Stimulated activated effector memory CD8-positive, alpha-beta T cell treated with anti-CD3 and anti-CD28 coated beads, Interleukin-12 subunit alpha, Interleukin-12 subunit beta, amount 100 ng/mL, for 72 hours (primary cell): ENCODE results near the gene RNF220.
"Not testable (repeated sequence)": the region's sequence is repeated elsewhere in the genome, so short reads cannot be mapped to it uniquely, and the experiment has no call there.

Experiments used
- ATAC-seq: fragments of 150-1000 bp; cut with Tn5 transposase; 2 replicates; pipeline ENCODE4 v1.10.0; 2021
- DNase-seq, 2 donors: peaks; one replicate each; pipeline ENCODE4 v3.0.0; 2021 to 2022; ENCODE audit warnings: low spot score in 2 of 2
- H3K27ac Mint-ChIP-seq: one replicate; pipeline ENCODE4 v1.8.0; 2022; ENCODE audit warnings: mild to moderate bottlenecking, mixed read lengths
- H3K36me3 Mint-ChIP-seq: one replicate; pipeline ENCODE4 v1.8.0; 2022; ENCODE audit warnings: mild to moderate bottlenecking, mixed read lengths
- H3K4me1 Mint-ChIP-seq: one replicate; pipeline ENCODE4 v1.8.0; 2022; ENCODE audit warnings: mixed read lengths
- H3K4me3 Mint-ChIP-seq: one replicate; pipeline ENCODE4 v1.8.0; 2022; ENCODE audit warnings: mild to moderate bottlenecking, mixed read lengths
- H3K9me3 Mint-ChIP-seq: one replicate; pipeline ENCODE4 v1.8.0; 2022; ENCODE audit warnings: mixed read lengths

The RNF220 gene

DNA sequence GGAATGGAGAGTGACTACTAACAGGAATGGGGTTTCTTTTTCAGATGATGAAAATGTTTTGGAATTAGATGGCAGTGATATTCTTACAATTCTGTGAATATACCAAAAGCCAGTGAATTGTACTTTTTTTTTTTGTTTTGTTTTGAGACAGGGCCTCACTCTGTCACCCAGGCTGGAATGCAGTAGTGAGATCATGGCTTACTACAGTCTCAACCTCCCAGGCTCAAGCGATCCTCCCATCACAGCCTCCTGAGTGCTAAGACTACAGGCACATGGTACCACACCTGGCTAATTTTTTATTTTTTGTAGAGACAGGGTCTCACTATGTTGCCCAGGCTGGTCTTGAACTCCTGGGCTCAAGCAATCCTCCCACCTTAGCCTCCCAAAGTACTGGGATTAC, 261.7 kb downstream of the RNF220 start:
- H3K27ac Mint-ChIP-seq, H3K36me3 Mint-ChIP-seq, H3K4me3 Mint-ChIP-seq, H3K9me3 Mint-ChIP-seq, DNase-seq, ATAC-seq: not testable (repeated sequence)
- peaks cover 16% of the 10 kb centered on the region for H3K4me1 Mint-ChIP-seq

DNA sequence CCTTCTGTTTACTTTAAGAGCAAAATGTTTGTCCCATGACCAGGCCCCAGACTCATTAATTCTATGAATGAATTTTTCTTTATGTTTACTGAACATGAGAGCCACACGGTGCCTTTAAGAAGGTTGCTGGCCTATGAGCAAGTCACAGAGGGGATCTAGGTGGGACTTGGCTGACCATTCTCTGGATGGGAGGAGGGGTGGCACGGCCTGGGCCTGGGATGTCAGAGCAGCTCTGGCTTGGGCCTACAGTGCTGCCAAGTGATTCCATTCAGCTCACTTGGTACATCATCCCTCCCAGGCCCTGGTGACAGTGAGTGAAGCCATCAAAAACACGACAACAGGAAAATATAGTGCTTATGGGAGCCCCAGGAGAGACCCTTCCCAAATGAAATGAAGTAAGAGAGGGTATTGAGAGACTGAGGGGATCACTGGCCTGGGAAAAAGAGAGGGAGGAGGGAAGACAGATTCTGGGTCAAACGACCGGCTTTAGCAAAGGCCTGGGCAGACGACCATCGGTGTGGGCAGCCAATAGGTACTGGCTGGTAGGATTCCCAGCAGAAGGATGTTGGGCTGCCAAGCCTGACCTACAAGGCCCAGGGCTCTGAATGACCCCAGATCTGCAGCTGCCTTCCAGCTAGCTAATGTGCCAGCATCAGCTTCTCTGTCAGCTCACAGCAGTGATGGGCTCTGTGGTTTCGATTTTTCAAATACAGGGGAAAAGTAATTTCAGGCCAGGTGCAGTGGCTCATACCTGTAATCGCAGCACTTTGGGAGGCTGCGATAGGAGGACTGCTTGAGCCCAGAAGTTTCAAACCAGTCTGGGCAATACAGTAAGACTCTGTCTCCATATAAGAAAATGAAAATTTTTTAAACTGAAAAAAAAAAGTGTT, 265.9 kb downstream of the RNF220 start:
- H3K36me3 Mint-ChIP-seq, result no peaks in the 10 kb centered on the region
- H3K9me3 Mint-ChIP-seq, result no peaks in the 10 kb centered on the region
- DNase-seq (no peak), ATAC-seq (no peak)
- H3K27ac Mint-ChIP-seq, result peak overlapping the region; percentile 44
- peaks cover 14% of the 10 kb centered on the region for H3K4me1 Mint-ChIP-seq
- no peak overlapping the region for H3K4me3 Mint-ChIP-seq

DNA sequence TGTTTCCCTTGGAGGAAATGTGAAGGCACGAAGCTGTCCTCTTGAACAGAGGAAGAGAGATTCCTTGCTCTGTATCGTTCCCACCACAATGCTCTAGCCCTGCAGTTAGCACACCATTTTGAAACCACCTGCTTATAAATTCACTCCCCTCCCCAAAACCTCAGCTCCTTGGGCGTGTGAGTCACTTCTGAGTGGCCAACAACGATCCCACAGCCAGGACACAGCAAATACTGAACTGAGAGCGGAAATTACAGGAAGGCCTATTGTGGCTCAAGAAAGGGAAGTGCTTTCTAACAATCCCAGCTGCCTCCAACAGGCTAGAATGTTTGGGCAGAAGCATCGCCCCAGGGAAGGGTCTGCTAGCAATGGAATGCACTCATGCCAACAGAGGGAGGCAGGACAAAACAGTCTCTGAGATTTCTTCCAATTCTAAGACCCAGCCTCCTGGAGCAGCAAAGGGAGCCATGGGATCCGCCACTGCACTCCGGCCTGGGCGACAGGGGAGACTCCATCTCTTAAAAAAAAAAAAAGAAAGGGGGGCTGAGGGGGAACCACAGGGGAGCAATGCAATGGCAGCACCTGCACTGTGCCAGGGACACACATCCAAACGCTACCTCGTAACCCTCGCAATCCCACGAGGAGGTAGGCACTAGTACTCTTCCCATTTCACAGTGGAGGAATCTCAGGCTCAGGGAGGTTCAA, 267.4 kb downstream of the RNF220 start:
- Mint-ChIP-seq H3K36me3 (no peaks in the 10 kb centered on the region), H3K27ac (no peak overlapping the region), H3K4me1 (peaks cover 14% of the 10 kb centered on the region), H3K4me3 (peak overlapping the region; percentile 83), H3K9me3 (no peaks in the 10 kb centered on the region)
- DNase-seq (no peak), ATAC-seq (no peak)

DNA sequence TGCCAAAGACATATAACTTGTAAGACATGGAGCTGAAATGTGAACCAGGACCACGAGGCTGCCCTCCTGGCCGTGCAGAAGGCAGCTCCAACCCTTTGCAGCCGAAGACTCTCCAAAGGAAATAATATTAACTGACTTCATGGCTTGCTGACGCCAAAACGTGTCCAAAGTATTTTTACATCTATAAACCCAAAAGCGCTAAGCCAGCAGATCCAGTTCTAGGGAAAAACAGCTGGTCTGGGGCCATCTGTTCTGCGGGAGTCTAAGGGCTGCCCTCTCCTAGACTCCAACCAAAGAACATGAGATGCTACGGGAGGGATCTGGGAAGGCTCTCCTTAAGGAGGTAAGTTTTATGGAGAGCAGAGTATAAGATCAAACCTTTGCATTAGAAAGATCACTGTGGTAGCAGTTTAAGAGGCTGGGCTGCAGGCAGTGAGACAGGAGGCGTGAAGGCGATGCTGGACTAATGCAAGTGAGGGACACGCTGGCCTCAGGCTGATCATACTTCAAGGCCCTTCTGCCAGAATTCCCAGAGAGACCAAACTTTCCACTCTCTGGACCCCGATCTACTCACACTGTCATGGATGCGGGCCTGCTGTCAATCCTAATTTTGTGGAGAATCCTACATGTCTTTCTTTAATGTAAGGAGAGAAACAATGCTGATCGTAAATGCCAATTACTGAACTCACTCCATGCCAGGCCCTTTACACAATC, 268.1 kb downstream of the RNF220 start:
- Mint-ChIP-seq H3K27ac (peak overlapping the region; percentile 87), H3K4me1 (peaks cover 14% of the 10 kb centered on the region), H3K9me3 (no peaks in the 10 kb centered on the region), H3K36me3 (no peaks in the 10 kb centered on the region), H3K4me3 (peak overlapping the region; percentile 83)
- DNase-seq (no peak), ATAC-seq (no peak)

DNA sequence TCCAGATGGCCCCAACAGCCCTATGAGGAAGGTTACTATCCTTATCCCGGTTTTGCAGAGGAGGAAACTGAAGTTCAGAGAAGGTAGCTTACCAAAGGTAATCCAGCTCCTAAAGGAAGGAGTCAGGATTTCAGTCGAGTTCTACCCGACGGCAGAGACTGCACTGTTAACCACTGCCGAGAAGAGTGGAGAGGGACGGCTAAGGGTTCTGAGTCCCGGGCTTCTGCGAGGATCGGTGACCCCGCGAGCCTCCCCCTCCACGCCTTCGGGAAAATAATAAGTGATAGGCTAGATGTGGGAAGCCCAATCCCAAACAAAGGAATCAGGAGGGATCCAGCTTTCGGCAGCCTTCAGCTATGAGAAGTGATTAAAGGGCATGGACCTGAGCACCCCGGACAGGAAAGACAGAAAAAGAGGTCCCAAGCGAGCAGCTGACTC, 268.6 kb downstream of the RNF220 start:
- peak overlapping the region; percentile 83 for H3K4me3 Mint-ChIP-seq
- H3K4me1 Mint-ChIP-seq, result peaks cover 14% of the 10 kb centered on the region
- H3K36me3 Mint-ChIP-seq, result no peaks in the 10 kb centered on the region
- H3K27ac Mint-ChIP-seq, result peak overlapping the region; percentile 87
- ATAC-seq (no peak), DNase-seq (no peak)
- no peaks in the 10 kb centered on the region for H3K9me3 Mint-ChIP-seq

DNA sequence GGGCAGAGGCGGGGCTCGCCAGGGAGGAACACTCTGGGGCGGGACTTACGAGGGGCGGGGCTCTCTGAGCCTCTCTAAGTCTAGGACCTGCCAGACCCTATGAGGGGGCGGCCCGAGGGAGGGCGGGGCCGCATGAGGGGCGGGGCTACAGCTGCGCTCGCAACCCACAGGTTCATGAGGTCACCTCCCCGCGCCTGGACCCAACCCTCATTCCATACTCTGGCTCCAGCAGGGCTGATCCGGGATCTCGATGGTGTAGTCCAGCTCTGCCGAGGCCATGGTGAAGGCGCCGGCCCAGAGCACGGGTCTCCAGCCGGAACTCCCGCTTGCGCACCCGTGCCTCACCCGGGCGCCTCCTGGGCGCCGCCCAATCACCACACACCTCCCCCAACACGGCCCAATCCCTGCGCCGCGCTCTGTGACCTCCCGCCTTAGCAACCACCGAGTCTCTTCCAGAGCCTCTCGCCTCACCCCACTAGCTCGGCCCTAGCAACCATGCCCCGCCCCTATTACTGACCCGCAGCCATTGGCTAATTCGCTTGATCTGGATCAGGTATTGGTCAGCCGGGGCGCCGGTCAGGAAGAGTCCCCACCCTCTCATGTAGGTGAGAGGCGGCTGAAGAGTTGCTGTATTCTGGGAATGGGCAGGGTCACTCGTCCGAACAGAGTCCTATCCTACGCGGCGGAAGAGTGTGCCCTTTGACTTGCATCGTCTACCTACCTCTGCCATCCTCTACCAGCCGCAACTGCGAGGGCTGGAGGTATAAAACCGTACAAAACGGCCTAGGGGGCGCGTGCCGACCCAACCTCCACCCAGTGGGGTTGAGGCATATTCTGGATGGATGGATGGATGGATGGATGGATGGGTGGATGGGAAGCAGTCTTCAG, 269.3 kb downstream of the RNF220 start, which contains the start of the genes ARMH1 and TMEM53:
Gene ARMH1, plus strand, starts transcription at position 602 of the 888 bp plus-strand sequence. CDS start 14,984 bp downstream, outside the sequence.
Gene TMEM53, minus strand, starts transcription at position 369 of the 888 bp plus-strand sequence. Its CDS starts 90 bp downstream, at position 279.
- DNase-seq (peak; percentile 96 to 99), ATAC-seq (peak; percentile 97)
- Mint-ChIP-seq H3K4me1 (peaks cover 14% of the 10 kb centered on the region), H3K36me3 (no peaks in the 10 kb centered on the region), H3K9me3 (no peaks in the 10 kb centered on the region), H3K27ac (peak within 1 kb of the TSS; percentile 87), H3K4me3 (peak within 1 kb of the TSS; percentile 83)

DNA sequence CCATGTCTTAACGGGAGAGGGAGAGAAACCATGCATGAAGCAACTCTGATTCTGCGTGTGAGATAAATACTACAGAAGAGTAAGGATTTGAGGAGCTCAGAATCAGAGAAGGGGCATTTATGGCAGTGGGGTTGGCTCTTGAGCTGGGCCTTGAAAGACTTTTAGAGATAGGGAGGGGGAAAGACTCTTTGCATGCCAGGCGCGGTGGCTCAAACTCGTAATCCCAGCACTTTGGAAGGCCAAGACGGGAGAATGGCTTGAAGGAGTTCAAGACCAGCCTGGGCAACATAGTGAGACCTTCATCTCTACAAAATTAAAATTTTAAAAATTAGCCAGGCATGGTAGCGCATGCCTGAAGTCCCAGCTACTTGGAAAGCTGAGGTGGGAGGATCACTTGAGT, 270.1 kb downstream of the RNF220 start:
- no peaks in the 10 kb centered on the region for H3K9me3 Mint-ChIP-seq
- H3K4me1 Mint-ChIP-seq, result peaks cover 14% of the 10 kb centered on the region
- no peaks in the 10 kb centered on the region for H3K36me3 Mint-ChIP-seq
- no peak overlapping the region for H3K27ac Mint-ChIP-seq
- ATAC-seq (no peak), DNase-seq (no peak)
- peak overlapping the region; percentile 83 for H3K4me3 Mint-ChIP-seq

DNA sequence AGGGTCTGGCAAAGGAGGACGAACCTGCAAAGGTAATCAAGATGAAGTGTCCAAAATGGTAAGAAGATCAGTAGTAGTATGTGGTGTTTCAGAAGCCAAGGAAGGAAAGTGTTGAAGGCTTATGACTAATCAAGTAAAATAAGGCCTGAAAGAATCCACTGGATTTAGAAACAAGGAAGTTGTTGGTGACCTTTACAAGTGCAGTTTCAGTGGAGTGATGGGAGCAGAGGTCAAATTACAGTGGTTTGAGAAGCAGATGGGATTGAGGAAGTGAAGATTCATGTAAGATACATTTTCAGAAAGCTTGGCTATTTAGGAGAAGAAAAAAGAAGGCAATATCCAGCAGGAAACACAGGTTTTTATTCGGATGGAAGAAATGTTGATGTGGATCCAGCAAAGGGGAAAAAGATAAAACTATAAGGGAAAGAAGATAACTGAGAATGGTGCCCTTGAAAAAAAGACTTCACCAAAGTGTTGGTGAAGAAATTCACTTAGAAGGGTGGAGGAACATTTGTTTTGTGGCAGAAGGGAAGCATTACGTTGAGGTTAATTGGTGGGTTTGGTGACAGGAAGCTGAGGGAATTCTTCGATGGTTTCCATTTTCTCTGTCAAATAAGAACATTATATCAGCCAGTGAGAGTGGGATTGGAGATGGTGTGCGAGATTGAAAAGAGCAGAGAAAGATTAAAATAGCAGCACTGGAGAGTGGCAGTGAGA, 271.6 kb downstream of the RNF220 start:
- H3K27ac Mint-ChIP-seq, result no peak overlapping the region
- peaks cover 14% of the 10 kb centered on the region for H3K4me1 Mint-ChIP-seq
- H3K4me3 Mint-ChIP-seq, result no peak overlapping the region
- no peak for DNase-seq
- ATAC-seq, result no peak
- no peaks in the 10 kb centered on the region for H3K36me3 Mint-ChIP-seq
- H3K9me3 Mint-ChIP-seq, result no peaks in the 10 kb centered on the region

DNA sequence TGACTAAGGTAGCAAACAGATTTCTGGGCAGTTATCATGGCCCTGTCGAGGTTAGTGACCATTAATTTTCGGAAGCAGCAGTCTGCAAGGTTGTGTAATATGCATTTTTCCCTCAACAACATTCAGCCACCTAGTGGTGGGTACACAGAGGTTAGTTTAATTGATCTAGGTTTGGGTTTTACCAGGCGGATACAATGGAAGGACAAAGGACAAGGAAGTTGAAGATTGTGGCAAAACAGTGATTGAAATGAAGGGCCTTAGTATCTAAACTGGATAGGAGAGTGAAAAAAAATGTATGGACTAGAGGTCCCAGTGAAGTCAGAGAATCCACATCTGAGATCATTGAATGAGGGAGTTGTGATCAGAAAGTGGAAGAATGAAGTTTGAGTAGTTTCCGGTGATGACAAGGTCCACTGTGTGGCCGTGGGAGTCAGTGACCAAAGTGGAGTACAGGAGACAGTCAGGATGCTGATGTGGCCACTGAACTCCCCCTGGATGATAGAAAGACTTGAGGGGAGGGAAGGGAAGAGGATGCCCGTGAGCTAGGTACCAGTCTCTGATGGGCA, 272.2 kb downstream of the RNF220 start:
- Mint-ChIP-seq H3K4me1 (peaks cover 7% of the 10 kb centered on the region), H3K36me3 (no peaks in the 10 kb centered on the region), H3K27ac (no peak overlapping the region), H3K9me3 (no peaks in the 10 kb centered on the region), H3K4me3 (no peak overlapping the region)
- no peak for ATAC-seq
- no peak for DNase-seq

DNA sequence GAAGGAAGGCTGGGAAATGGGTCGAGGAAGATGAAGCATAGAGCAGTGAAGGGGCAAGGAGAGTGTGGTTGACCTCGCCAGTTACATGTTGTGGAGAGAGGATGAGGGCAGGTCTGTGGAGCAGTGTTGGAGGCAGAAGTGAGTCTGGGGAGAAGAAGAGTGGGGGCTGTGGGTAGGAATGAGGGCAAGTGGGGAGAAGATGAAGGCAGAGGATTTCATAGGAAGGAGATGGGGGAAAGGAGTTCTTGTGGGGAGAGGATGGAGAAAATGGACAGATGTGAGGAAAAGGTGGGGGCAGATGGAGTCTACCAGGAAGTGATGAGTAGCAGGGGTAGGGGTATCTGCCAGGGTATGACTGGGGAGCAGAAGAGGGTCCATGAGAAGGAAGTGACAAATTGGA, 273.1 kb downstream of the RNF220 start:
- no peak for DNase-seq
- no peak for ATAC-seq
- no peaks in the 10 kb centered on the region for H3K9me3 Mint-ChIP-seq
- H3K36me3 Mint-ChIP-seq, result no peaks in the 10 kb centered on the region
- peaks cover 7% of the 10 kb centered on the region for H3K4me1 Mint-ChIP-seq
- no peak overlapping the region for H3K27ac Mint-ChIP-seq
- H3K4me3 Mint-ChIP-seq, result no peak overlapping the region

DNA sequence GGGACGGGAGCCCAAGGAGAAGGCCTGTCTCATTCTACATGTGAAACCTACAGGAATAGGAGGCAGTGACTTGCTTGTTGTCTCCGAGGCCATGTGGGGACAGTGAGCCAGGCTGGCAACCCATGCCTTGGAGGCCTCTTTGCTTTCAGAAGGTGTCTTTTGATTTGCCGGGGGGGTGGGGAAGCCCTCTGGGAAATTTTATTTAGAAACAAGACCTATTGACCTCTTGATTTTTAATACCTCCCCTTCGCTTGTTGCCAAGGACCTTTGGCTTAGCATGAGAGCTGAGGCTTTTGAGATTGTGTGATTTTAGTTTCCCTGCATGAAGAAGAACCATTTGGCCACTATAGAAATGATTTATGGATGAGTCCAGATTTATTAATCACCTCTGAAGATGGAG, 273.6 kb downstream of the RNF220 start:
- ATAC-seq, result no peak

DNA sequence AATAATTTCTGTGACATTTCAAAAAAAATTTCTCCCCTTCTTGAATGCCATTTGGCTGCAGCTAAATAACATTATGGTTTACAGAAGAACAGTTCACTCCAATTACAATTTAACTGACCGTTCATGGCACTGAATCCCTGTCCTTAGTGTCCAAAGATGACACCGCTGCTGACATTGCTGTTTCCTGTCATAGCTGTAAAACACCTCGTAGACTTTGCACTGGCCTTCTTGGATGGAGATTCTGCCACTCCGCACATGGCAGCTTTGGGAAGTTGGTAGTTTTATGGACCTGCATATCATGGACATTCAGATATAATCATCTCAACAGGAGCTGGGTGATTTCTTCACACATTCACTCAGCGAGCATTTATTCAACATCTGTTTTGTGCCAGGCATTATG, 274.4 kb downstream of the RNF220 start:
- Mint-ChIP-seq H3K36me3 (no peaks in the 10 kb centered on the region), H3K4me1 (peaks cover 7% of the 10 kb centered on the region), H3K27ac (no peak overlapping the region), H3K4me3 (no peak overlapping the region), H3K9me3 (no peaks in the 10 kb centered on the region)
- DNase-seq (no peak), ATAC-seq (no peak)

More for the DNA sequence above, 273.6 kb downstream of the RNF220 start:
- no peak overlapping the region for H3K4me3 Mint-ChIP-seq
- H3K4me1 Mint-ChIP-seq, result peaks cover 7% of the 10 kb centered on the region
- no peaks in the 10 kb centered on the region for H3K36me3 Mint-ChIP-seq
- H3K27ac Mint-ChIP-seq, result no peak overlapping the region
- DNase-seq, result no peak
- no peaks in the 10 kb centered on the region for H3K9me3 Mint-ChIP-seq

DNA sequence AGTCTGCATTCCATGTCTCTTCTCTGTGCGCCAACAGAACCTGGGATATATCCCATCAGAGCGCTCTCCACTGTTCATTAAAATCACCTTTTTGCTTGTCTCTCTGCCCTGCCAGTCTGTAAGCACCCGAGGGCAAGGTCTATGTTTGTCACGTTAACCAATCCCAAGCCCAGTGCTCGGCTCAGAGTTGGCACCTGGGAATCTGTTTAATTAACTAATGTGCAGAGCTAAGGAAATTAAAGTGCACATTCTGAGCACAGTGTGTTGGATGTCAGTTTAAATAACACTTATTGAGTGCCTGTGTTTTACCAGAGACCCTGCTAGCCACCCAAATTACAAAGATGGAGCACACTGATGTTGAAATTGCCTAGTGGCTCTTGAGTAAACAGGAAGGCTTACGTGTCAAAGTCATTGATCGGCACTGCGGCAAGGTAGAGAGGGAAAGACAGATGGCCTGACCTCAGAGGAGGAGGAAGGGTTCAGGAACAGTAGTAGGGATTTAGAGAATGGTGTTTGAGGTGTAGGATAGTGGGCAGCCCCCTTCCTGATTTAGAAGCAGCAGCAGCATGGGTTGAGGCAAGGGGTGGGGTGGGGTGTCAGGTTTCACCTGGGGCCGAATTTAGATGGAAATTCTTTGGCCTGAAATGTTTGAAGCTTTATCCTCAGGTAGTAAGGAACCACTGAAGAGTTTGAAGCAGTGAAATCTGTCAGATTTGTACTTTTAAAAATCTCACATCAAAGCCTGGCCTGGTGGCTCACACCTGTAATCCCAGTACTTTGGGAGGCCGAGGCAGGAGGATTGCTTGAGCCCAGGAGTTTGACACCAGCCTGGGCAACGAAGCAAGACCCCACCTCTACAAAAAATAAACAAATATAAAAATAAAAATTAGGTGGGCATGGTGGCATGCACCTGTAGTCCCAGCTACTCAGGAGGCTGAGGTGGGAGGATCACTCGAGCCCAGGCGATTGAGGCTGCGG, 277.1 kb downstream of the RNF220 start:
- Mint-ChIP-seq H3K9me3 (no peaks in the 10 kb centered on the region), H3K4me1 (no peaks in the 10 kb centered on the region), H3K36me3 (no peaks in the 10 kb centered on the region), H3K4me3 (no peak overlapping the region), H3K27ac (no peak overlapping the region)
- DNase-seq (no peak), ATAC-seq (no peak)
